Neural cell (in vitro differentiated cells): ENCODE data around the gene ANAPC7. TPM values are rescaled to one million over a fixed set of nuclear protein-coding genes. Genes with fewer than 3 reads are reported as not detected.

ENCODE experiments used
- H2AFZ ChIP-seq: fragments of 200-600, 300-800 bp; sonication (generic), shearing (Covaris generic); 2 replicates; pipeline ENCODE4 v1.6.0; 2014; ENCODE audit warnings: low read depth, mild to moderate bottlenecking, antibody characterized with exemption, low read length, moderate library complexity
- H3F3A ChIP-seq: fragments of 200-600 bp; shearing (Covaris generic); 2 replicates; pipeline ENCODE4 v1.6.1; 2016; ENCODE audit warnings: mild to moderate bottlenecking, moderate library complexity, mixed read lengths, antibody characterized with exemption, low read length; ENCODE audit not compliant: insufficient read depth, poor library complexity, severe bottlenecking
- H3K27ac ChIP-seq: fragments of 200-600, 300-800 bp; sonication (generic), shearing (Covaris generic); 2 replicates; pipeline ENCODE4 v1.5.1; 2014; ENCODE audit warnings: mild to moderate bottlenecking, low read length, moderate library complexity
- H3K27me3 ChIP-seq: fragments of 300-800, 200-600 bp; sonication (generic), shearing (Covaris generic); 2 replicates; pipeline ENCODE4 v1.6.0; 2014; ENCODE audit warnings: mild to moderate bottlenecking, low read depth, low read length, moderate library complexity; ENCODE audit not compliant: insufficient read depth
- H3K36me3 ChIP-seq: fragments of 300-800, 200-600 bp; sonication (generic), shearing (Covaris generic); 2 replicates; pipeline ENCODE4 v1.5.1; 2014; ENCODE audit warnings: mild to moderate bottlenecking, antibody characterized with exemption, low read length, moderate library complexity; ENCODE audit not compliant: insufficient read depth
- H3K4me2 ChIP-seq: fragments of 300-800, 200-600 bp; sonication (generic), shearing (Covaris generic); 2 replicates; pipeline ENCODE4 v1.6.0; 2014; ENCODE audit warnings: mild to moderate bottlenecking, low read length
- H3K4me3 ChIP-seq: fragments of 300-800, 200-600 bp; sonication (generic), shearing (Covaris generic); 2 replicates; pipeline ENCODE4 v1.5.1; 2014; ENCODE audit warnings: mild to moderate bottlenecking, low read length, moderate library complexity
- H3K79me2 ChIP-seq: fragments of 200-600 bp; shearing (Covaris generic); replicated peaks from 2 replicates; pipeline ENCODE4 v1.6.0; 2014; ENCODE audit warnings: mild to moderate bottlenecking, low read length, moderate library complexity; ENCODE audit not compliant: insufficient read depth
- H3K9ac ChIP-seq: fragments of 300-800, 200-600 bp; sonication (generic), shearing (Covaris generic); 2 replicates; pipeline ENCODE4 v1.6.1; 2016; ENCODE audit warnings: mild to moderate bottlenecking, low read length, mixed read lengths
- H3K9me2 ChIP-seq: fragments of 200-600 bp; shearing (Covaris generic); 2 replicates; pipeline ENCODE4 v1.6.1; 2016; ENCODE audit warnings: mild to moderate bottlenecking, low read length, mixed read lengths; ENCODE audit not compliant: insufficient read depth
- H3K9me3 ChIP-seq: fragments of 200-600, 300-800 bp; sonication (generic), shearing (Covaris generic); 2 replicates; pipeline ENCODE4 v1.6.1; 2016; ENCODE audit warnings: mild to moderate bottlenecking, mixed run types, low read length, moderate library complexity, mixed read lengths
- H4K20me1 ChIP-seq: fragments of 200-600 bp; shearing (Covaris generic); 2 replicates; pipeline ENCODE4 v1.6.1; 2016; ENCODE audit warnings: mild to moderate bottlenecking, mixed run types; ENCODE audit not compliant: insufficient read depth
- EP300 ChIP-seq: fragments of 450-650 bp; conservative IDR thresholded peaks from 2 replicates; pipeline ENCODE4 v1.6.1; 2014; ENCODE audit warnings: antibody characterized with exemption, mild to moderate bottlenecking, moderate library complexity; ENCODE audit not compliant: poor library complexity, severe bottlenecking
- EZH2 ChIP-seq: fragments of 200-600, 300-800 bp; shearing (Covaris generic), sonication (generic); IDR thresholded peaks from 2 replicates; pipeline ENCODE4 v1.6.1; 2014; ENCODE audit warnings: antibody characterized with exemption, low read length, borderline replicate concordance, mild to moderate bottlenecking; ENCODE audit not compliant: insufficient read depth, poor library complexity, severe bottlenecking
- MXI1 ChIP-seq: fragments of 450-650 bp; conservative IDR thresholded peaks from 2 replicates; pipeline ENCODE4 v1.6.1; 2014; ENCODE audit warnings: antibody characterized with exemption, mild to moderate bottlenecking; ENCODE audit not compliant: poor library complexity, severe bottlenecking
- POLR2AphosphoS5 ChIP-seq: IDR thresholded peaks from 2 replicates; pipeline ENCODE4 v1.6.1; 2012
- RAD21 ChIP-seq: fragments of 450-650 bp; conservative IDR thresholded peaks from 2 replicates; pipeline ENCODE4 v1.6.1; 2014; ENCODE audit warnings: antibody characterized with exemption, mild to moderate bottlenecking, moderate library complexity
- SMC3 ChIP-seq: fragments of 450-650 bp; conservative IDR thresholded peaks from 2 replicates; pipeline ENCODE4 v1.6.1; 2014; ENCODE audit warnings: antibody characterized with exemption, mild to moderate bottlenecking, moderate library complexity; ENCODE audit not compliant: poor library complexity
- TAF1 ChIP-seq: IDR thresholded peaks from 2 replicates; pipeline ENCODE4 v1.6.1; 2012; ENCODE audit warnings: low read depth
- polyA plus RNA-seq: library from polyadenylated mRNA; depleted of rRNA; stranded (reverse); fragments of >200 nt; gene quantifications from 2 replicates; pipeline ENCODE4 v1.2.3, GENCODE V29; 2014
- TF ChIP-seq, protein P1 (sequence below): IDR thresholded peaks from 2 replicates; pipeline ENCODE4 v1.6.1; 2012; ENCODE audit warnings: borderline replicate concordance
- TF ChIP-seq, protein P2 (sequence below): fragments of 450-650 bp; IDR thresholded peaks from 2 replicates; pipeline ENCODE4 v1.5.1; 2014; ENCODE audit warnings: antibody characterized with exemption, mild to moderate bottlenecking, moderate library complexity; ENCODE audit not compliant: poor library complexity, severe bottlenecking

ANAPC7 gene
- polyA plus RNA-seq, 1 donor from 2014 or later = 92.8 TPM

DNA sequence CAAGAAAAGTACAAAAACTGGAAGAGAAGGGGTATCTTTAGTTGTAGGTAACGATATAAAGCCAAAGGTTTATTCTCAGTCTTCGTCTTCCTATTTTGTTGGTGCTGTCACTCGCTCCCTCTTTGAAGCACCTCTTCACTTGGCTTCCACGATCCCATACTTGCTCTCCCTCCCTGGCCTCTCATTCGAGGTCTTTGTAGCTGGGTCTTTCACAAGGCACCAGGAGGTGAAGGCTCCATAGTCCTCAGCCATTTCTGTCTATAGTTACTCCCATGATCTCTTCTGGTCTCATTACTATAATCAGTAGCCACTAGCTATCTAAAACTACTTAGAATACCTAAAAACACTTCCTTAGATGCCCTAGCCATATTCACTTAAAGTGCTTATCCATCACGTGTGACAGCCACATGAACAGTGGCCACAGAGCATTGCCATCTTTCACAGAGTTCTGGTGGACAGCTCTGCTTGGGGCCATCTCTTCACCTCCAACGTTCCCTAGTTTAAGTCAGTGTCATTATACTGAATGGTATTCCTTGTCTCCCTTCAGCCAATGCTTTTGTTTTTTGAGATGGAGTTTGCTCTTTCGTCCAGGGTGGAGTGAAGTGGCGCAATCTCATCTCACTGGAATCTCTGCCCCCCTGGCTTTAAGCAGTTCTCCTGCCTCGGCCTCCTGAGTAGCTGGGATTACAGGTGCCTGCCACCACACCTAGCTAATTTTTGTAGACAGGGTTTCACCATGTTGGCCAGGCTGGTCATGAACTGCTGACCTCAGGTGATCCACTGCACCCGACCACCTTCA lies 65.4 kb downstream of the ANAPC7 start:
- no peak for TF ChIP-seq MXI1
- no peak for TF ChIP-seq EZH2
- TF ChIP-seq RAD21 = no peak
- no peak for TF ChIP-seq SMC3
- TF ChIP-seq, protein P1, sequence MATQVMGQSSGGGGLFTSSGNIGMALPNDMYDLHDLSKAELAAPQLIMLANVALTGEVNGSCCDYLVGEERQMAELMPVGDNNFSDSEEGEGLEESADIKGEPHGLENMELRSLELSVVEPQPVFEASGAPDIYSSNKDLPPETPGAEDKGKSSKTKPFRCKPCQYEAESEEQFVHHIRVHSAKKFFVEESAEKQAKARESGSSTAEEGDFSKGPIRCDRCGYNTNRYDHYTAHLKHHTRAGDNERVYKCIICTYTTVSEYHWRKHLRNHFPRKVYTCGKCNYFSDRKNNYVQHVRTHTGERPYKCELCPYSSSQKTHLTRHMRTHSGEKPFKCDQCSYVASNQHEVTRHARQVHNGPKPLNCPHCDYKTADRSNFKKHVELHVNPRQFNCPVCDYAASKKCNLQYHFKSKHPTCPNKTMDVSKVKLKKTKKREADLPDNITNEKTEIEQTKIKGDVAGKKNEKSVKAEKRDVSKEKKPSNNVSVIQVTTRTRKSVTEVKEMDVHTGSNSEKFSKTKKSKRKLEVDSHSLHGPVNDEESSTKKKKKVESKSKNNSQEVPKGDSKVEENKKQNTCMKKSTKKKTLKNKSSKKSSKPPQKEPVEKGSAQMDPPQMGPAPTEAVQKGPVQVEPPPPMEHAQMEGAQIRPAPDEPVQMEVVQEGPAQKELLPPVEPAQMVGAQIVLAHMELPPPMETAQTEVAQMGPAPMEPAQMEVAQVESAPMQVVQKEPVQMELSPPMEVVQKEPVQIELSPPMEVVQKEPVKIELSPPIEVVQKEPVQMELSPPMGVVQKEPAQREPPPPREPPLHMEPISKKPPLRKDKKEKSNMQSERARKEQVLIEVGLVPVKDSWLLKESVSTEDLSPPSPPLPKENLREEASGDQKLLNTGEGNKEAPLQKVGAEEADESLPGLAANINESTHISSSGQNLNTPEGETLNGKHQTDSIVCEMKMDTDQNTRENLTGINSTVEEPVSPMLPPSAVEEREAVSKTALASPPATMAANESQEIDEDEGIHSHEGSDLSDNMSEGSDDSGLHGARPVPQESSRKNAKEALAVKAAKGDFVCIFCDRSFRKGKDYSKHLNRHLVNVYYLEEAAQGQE = no peak
- no peak for TF ChIP-seq POLR2AphosphoS5
- TF ChIP-seq, protein P2, sequence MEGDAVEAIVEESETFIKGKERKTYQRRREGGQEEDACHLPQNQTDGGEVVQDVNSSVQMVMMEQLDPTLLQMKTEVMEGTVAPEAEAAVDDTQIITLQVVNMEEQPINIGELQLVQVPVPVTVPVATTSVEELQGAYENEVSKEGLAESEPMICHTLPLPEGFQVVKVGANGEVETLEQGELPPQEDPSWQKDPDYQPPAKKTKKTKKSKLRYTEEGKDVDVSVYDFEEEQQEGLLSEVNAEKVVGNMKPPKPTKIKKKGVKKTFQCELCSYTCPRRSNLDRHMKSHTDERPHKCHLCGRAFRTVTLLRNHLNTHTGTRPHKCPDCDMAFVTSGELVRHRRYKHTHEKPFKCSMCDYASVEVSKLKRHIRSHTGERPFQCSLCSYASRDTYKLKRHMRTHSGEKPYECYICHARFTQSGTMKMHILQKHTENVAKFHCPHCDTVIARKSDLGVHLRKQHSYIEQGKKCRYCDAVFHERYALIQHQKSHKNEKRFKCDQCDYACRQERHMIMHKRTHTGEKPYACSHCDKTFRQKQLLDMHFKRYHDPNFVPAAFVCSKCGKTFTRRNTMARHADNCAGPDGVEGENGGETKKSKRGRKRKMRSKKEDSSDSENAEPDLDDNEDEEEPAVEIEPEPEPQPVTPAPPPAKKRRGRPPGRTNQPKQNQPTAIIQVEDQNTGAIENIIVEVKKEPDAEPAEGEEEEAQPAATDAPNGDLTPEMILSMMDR = no peak
- TF ChIP-seq TAF1 = no peak
- TF ChIP-seq EP300 = no peak
- no peaks in the 10 kb centered on the region for H3K79me2 ChIP-seq
- no peaks in the 10 kb centered on the region for H4K20me1 ChIP-seq
- no peak overlapping the region for H3K27ac ChIP-seq
- H3K9me3 ChIP-seq = no peaks in the 10 kb centered on the region
- H3K27me3 ChIP-seq = no peaks in the 10 kb centered on the region
- no peaks in the 10 kb centered on the region for H3K9me2 ChIP-seq
- no peak overlapping the region for H3K4me2 ChIP-seq
- H2AFZ ChIP-seq = no peak overlapping the region
- H3K36me3 ChIP-seq = peaks cover 13% of the 10 kb centered on the region
- no peak overlapping the region for H3K9ac ChIP-seq
- no peaks in the 10 kb centered on the region for H3F3A ChIP-seq
- no peak overlapping the region for H3K4me3 ChIP-seq

DNA sequence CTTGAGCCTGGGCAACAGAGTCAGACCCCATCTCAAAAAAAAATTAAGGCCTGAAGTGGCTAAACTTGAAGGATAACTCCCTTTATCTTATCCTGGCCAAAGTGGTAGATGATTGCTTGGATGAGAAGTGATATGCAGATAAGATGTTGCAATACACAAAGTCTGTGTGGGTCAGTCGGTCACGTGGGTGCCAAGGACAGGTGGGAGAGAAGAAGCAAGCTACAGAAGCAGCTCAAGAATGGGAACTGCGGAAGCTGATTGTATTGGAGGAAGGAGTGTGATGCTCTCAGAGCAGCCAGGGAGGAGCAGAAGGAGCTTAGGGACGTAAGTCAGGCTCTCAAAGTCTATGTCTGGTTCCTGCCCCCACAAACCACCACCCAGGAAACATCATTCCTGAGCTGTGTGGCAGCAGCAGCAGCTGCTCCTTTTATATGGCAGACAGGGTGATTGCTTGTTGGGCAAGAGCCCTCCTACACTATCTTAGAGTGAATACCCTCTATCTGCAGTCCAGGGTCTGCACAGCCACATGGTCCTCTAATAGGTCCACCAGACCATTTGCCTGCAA lies 67.9 kb downstream of the ANAPC7 start:
- H2AFZ ChIP-seq = no peak overlapping the region
- no peak overlapping the region for H3K27ac ChIP-seq
- no peaks in the 10 kb centered on the region for H3F3A ChIP-seq
- no peak overlapping the region for H3K9ac ChIP-seq
- no peaks in the 10 kb centered on the region for H3K9me3 ChIP-seq
- TF ChIP-seq RAD21 (no peak), EZH2 (no peak), EP300 (no peak), SMC3 (no peak), POLR2AphosphoS5 (no peak), TAF1 (no peak), MXI1 (no peak)
- TF ChIP-seq, protein P2 = no peak
- TF ChIP-seq, protein P1 = no peak
- no peaks in the 10 kb centered on the region for H3K27me3 ChIP-seq
- peaks cover 9% of the 10 kb centered on the region for H3K79me2 ChIP-seq
- no peaks in the 10 kb centered on the region for H4K20me1 ChIP-seq
- H3K4me3 ChIP-seq = no peak overlapping the region
- H3K4me2 ChIP-seq = no peak overlapping the region
- H3K9me2 ChIP-seq = no peaks in the 10 kb centered on the region
- peaks cover 18% of the 10 kb centered on the region for H3K36me3 ChIP-seq
